NCI-H748 (cell line): ENCODE measurements around the gene PIM2.

ENCODE experiments used
- DNase-seq: peaks from one replicate; lab custom pipeline; 2025; ENCODE audit not compliant: unreplicated experiment; lab: John Stamatoyannopoulos, UW

PIM2 gene

GRCh38 chrX:48936429-48937053 is 17.7 kb upstream of the PIM2 start:
- no peak for DNase-seq

GRCh38 chrX:48935301-48935670 is 16.5 kb upstream of the PIM2 start:
- DNase-seq: no peak

GRCh38 chrX:48934581-48935300 is 15.9 kb upstream of the PIM2 start:
- DNase-seq: no peak

GRCh38 chrX:48933757-48934156 is 14.9 kb upstream of the PIM2 start:
- no peak for DNase-seq

- DNase-seq: no peak
Observed at GRCh38 chrX:48927736-48928382, 9.0 kb upstream of the PIM2 start.

- no peak for DNase-seq
Observed at GRCh38 chrX:48927123-48927522, 8.3 kb upstream of the PIM2 start.

- no peak for DNase-seq
Observed at GRCh38 chrX:48924270-48924669, 5.4 kb upstream of the PIM2 start.

GRCh38 chrX:48923771-48924170 is 4.9 kb upstream of the PIM2 start:
- no peak for DNase-seq

GRCh38 chrX:48920718-48921104 is 1.9 kb upstream of the PIM2 start:
- DNase-seq: no peak

- DNase-seq: no peak
Observed at GRCh38 chrX:48919947-48920717, 1.3 kb upstream of the PIM2 start.

- no peak for DNase-seq
Observed at GRCh38 chrX:48919360-48919841, 577 bp upstream of the PIM2 start.

- DNase-seq: peak; percentile 42
Observed at GRCh38 chrX:48918301-48918642, 552 bp downstream of the PIM2 start.

- peak; percentile 93 for DNase-seq
Observed at GRCh38 chrX:48917139-48918001, 1.5 kb downstream of the PIM2 start.

- no peak for DNase-seq
Observed at GRCh38 chrX:48914593-48915493, 4.0 kb downstream of the PIM2 start.

- no peak for DNase-seq
Observed at GRCh38 chrX:48913605-48914366, 5.0 kb downstream of the PIM2 start.

GRCh38 chrX:48911412-48912182 is 7.2 kb downstream of the PIM2 start, which contains the start of gene SLC35A2:
Gene SLC35A2, minus strand, starts transcription at chrX:48911646. Its CDS starts 10 bp downstream, at chrX:48911636.
- peak; percentile 92 for DNase-seq

GRCh38 chrX:48910926-48911411 is 7.9 kb downstream of the PIM2 start:
- no peak for DNase-seq
